GM13976 (cell line): ENCODE measurements around the gene PTEN.

Experiments used
- DNase-seq: peaks from one replicate; pipeline ENCODE4 v3.0.0; 2012; ENCODE audit warnings: low spot score
- CTCF ChIP-seq: IDR thresholded peaks from 2 replicates; pipeline ENCODE4 v1.5.1; 2012; ENCODE audit warnings: borderline replicate concordance, mild to moderate bottlenecking; ENCODE audit not compliant: insufficient read depth; ENCODE audit errors: extremely low read depth, missing control alignments, control extremely low read depth
- in situ Hi-C: fragments of 300-500 bp; cut with MboI; formaldehyde crosslinking; loops from one replicate; pipeline ENCODE4 v1.12.0; 2022; ENCODE audit warnings: low sequenced_read_pairs, mixed read lengths, inconsistent platforms; ENCODE audit not compliant: unreplicated experiment

PTEN gene

DNA sequence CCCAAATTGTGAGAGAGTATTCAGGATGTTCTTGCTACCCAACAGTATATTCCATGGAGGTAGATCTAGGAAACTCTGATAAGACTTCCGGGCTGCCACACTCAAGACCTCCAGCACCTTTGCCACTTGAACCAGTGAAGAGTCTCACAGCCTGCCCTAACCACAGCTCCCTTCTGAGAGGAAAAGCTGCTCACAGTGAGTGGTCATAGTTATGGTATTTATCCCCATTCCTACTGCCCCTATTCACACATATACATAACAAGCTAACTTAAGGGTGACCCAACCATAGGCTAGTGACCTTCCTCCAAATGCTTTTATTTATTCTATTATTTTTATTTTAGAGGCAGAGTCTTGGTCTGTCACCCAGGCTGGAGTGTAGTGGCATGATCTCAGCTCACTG, 156.3 kb downstream of the PTEN start:
- in situ Hi-C loops, result no loop called here
- DNase-seq, result no peak
- no peak for TF ChIP-seq CTCF
